ENCODE measurements around the gene ACTR3. TPM values are rescaled to one million over a fixed set of nuclear protein-coding genes. Genes with fewer than 3 reads are reported as not detected.

ACTR3 gene
- total and polyA plus RNA-seq, 2 of the 8 experiments (the other 6 are each of a cell fraction or from before 2014, with no cell fraction given) = 51.7 to 184 TPM

DNA sequence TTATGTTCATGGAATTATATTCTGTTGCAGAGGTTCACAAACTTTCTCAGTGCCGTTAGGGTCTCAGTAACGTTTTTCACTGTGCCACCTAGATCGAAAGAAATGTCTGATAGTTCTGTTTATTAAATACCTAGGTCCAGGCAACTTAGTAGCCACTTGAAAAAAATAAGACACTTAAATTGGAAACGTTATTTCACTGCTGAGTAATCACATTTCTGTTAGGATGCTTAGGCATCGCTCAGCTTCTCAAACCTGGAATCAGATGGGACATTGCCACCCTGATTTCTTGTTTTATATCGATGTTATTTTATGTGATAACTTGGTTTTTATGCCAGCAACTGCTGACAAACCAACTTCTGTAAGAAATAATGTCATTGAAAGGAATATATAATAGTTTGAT, 36.0 kb downstream of the ACTR3 start:
- Histone ChIP-seq H3K56ac (replicated peaks; ENCODE audit: insufficient read length, low read depth, low read length) (no peak overlapping the region), H3K79me1 (ENCODE audit: low read depth, low read length) (no peaks in the 10 kb centered on the region), H2AFZ (ENCODE audit: low read length) (no peak overlapping the region), H3K4ac (replicated peaks; ENCODE audit: insufficient read length, low read depth, low read length) (no peak overlapping the region), H3K79me2 (ENCODE audit: control insufficient read depth in 1 of 2, insufficient read depth in 2 of 2, low read length in 2 of 2) (peaks cover 0 to 17% of the 10 kb centered on the region in 2 experiments; a peak in 2 of 4 replicates), H4K20me1 (replicated peaks in 1 of 2; ENCODE audit: control insufficient read depth in 1 of 2, insufficient read depth in 2 of 2, low read length in 2 of 2) (peaks cover 2 to 3% of the 10 kb centered on the region in 2 experiments), H4K8ac (ENCODE audit: extremely low read depth, insufficient read depth, low read length) (no peak overlapping the region), H2BK5ac (ENCODE audit: low read depth, low read length) (no peak overlapping the region), H3K36me3 (ENCODE audit: control insufficient read depth in 2 of 4, insufficient read depth in 4 of 4, low read length in 3 of 4) (peaks cover 0 to 9% (median under 1%) of the 10 kb centered on the region in 4 experiments; a peak in 4 of 8 replicates), H3K27me3 (replicated peaks in 1 of 4; ENCODE audit: control insufficient read depth in 3 of 4, extremely low read depth in 1 of 4, insufficient read depth in 3 of 4, low read length in 3 of 4) (no peaks in the 10 kb centered on the region), H3K23ac (ENCODE audit: insufficient read length) (no peak overlapping the region), H3K4me1 (replicated peaks in 1 of 4; ENCODE audit: control insufficient read depth in 3 of 4, insufficient read depth in 4 of 4, low read length in 3 of 4) (no peaks in the 10 kb centered on the region), H2BK120ac (replicated peaks; ENCODE audit: low read depth, low read length) (no peak overlapping the region), H3K23me2 (ENCODE audit: low read depth, low read length) (no peaks in the 10 kb centered on the region), H2BK15ac (ENCODE audit: low read length) (no peak overlapping the region), H3K9me3 (ENCODE audit: insufficient read depth in 2 of 2, low read depth in 1 of 2, low read length in 1 of 2) (no peaks in the 10 kb centered on the region), H2AK5ac (ENCODE audit: low read depth, low read length) (no peak overlapping the region), H2BK20ac (ENCODE audit: low read length) (no peak overlapping the region), H2BK12ac (ENCODE audit: low read depth, low read length) (no peak overlapping the region), H3K18ac (ENCODE audit: extremely low read depth, low read length) (no peak overlapping the region), H3K14ac (ENCODE audit: insufficient read length) (no peak overlapping the region), H4K91ac (replicated peaks; ENCODE audit: insufficient read length, low read length) (no peak overlapping the region), H4K5ac (ENCODE audit: insufficient read length, low read depth, low read length) (no peak overlapping the region), H3K9ac (replicated peaks in 1 of 4; ENCODE audit: extremely low read depth in 1 of 4, low read depth in 3 of 4, low read length in 3 of 4) (no peak overlapping the region), H3K27ac (ENCODE audit: low read depth, low read length) (no peak overlapping the region), H3K4me3 (ENCODE audit: extremely low read depth in 1 of 4, insufficient read depth in 2 of 4, low read depth in 3 of 4, low read length in 4 of 4) (no peak overlapping the region), H3K4me2 (ENCODE audit: insufficient read depth in 1 of 2, low read depth in 2 of 2, low read length in 2 of 2) (no peak overlapping the region)
- ChIA-PET CTCF (ENCODE audit: partially characterized antibody) (no interaction called here), POLR2A (ENCODE audit: partially characterized antibody) (no interaction called here)
- 84% methylated on average over 6 of the region's 6 CpGs; no CpG with 5 or more reads in 1 of the 2 experiments for whole genome bisulfite sequencing, 2 experiments (ENCODE audit: extremely low coverage in 1 of 2, insufficient coverage in 1 of 2, insufficient read length in 1 of 2, insufficient replicate concordance in 2 of 2, low coverage in 1 of 2, low lambda C conversion rate in 2 of 2, missing lambda C conversion rate in 1 of 2)
- no peak for TF ChIP-seq SAP30 (IDR thresholded peaks at IDR 0.05; ENCODE audit: insufficient read depth, insufficient replicate concordance, low read length)
- TF ChIP-seq TBP (IDR thresholded peaks at IDR 0.05; ENCODE audit: low read depth, low read length) = no peak
- TF ChIP-seq YY1 (IDR thresholded peaks at IDR 0.05; ENCODE audit: low read depth, low read length) = no peak
- no peak for TF ChIP-seq RAD21 (IDR thresholded peaks at IDR 0.05 in 1 of 2, conservative IDR thresholded peaks at IDR 0.05 in 1 of 2; ENCODE audit: low read depth in 2 of 2, low read length in 2 of 2)
- no peak for TF ChIP-seq KDM1A (IDR thresholded peaks at IDR 0.05; ENCODE audit: borderline replicate concordance, low read length)
- TF ChIP-seq RFX5 (IDR thresholded peaks at IDR 0.05; ENCODE audit: borderline replicate concordance, low read depth, low read length) = no peak
- no peak for TF ChIP-seq POU5F1 (IDR thresholded peaks at IDR 0.05; ENCODE audit: low read depth, low read length)
- TF ChIP-seq RBBP5 (IDR thresholded peaks at IDR 0.05; ENCODE audit: borderline replicate concordance, low read depth, low read length) = no peak
- FAIRE-seq = no peak
- DNase-seq (ENCODE audit: low read depth in 1 of 2, low spot score in 2 of 2) = no peak
